Left colon (tissue), 2 donors: ENCODE data around the gene CELF5. TPM values are rescaled to one million over a fixed set of nuclear protein-coding genes. Genes with fewer than 3 reads are reported as not detected.

Experiments
- ATAC-seq: fragments of 200-7000 bp; cut with Tn5 transposase; one replicate; pipeline ENCODE4 v1.9.1; 2020; ENCODE audit warnings: mild to moderate bottlenecking, moderate library complexity
- DNase-seq, 2 donors: peaks; one replicate each; pipeline ENCODE4 v3.0.0-alpha.2; 2020
- intact Hi-C, 2 donors: fragments of 100-400 bp; cut with DNase I in 1 of 2; cut with micrococcal nuclease in 1 of 2; formaldehyde crosslinking; loops; one replicate each; pipeline versions ENCODE4 v1.11.2 to v1.14.0; 2022; cut with DNase I, micrococcal nuclease
- long read RNA-seq: library from polyadenylated mRNA; unstranded; transcript quantifications from one replicate; pipeline ENCODE4 v2.0.0, GENCODE V29; 2021
- total RNA-seq, 2 donors: library from RNA; stranded (reverse); fragmentation: NEBNext Ultra II Directional; extraction: Animal tissue kit (Norgen Biotek cat#: 25700); gene quantifications; one replicate each; pipeline ENCODE4 v1.2.1, GENCODE V29; 2021
- donor health status: DM: no; HTN: no; CAD: no.
- donor health status: DM: yes; HTN: yes; CAD: no.

CELF5 gene
- 1 to 10 TPM in 1 of 2 donors, under 1 TPM in 1; 0.67 to 1.2 TPM for total RNA-seq
- long read RNA-seq = 0 reads

DNA sequence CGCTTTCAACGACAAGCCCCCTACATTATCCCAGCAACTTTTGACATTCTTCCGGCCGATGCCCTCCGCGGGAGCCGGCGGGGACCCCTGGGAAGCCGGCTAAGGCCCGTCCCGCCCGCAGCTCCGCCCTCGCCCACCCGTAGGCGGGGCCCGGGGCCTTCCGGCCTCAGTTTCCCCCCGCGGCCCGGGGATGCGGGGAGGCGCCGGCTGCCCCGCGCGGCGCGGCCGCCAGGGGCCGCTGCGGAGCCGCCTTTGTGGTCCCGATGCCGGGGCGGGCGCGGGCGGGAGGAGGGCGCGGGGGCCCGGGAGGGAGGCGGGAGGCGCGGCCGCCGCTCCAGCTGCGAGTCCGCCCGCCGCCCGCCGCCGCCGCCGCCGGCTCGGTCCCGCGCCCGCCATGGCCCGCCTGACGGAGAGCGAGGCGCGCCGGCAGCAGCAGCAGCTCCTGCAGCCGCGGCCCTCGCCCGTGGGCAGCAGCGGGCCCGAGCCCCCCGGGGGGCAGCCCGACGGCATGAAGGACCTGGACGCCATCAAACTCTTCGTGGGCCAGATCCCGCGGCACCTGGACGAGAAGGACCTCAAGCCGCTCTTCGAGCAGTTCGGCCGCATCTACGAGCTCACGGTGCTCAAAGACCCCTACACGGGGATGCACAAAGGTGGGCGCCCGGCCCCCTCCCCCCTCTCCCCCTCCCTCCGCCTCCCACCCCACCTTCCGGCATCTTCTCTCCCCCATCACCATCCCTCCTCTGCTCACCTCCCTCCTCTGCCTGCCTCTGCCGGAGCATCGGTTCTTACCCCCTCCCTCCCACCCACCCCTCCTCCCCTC lies at the start of gene CELF5:
TSS of gene CELF5 (plus strand) at position 316 of the 823 bp plus-strand sequence. CDS start at position 395, 79 bp downstream.
- peak in 1 of 2 donors; percentile 64 for DNase-seq
- ATAC-seq = peak; percentile 73
- intact Hi-C loops = no loop called here

- ATAC-seq = peak; percentile 65
- intact Hi-C loops = no loop called here
- DNase-seq = peak; percentile 78 to 91
These were observed 48.4 kb upstream of the CELF5 start for GRCh38 chr19:3175781-3176714.

- intact Hi-C loops = no loop called here
- ATAC-seq (peak; percentile 83), DNase-seq (peak in 1 of 2 donors; percentile 85)
These were observed 47.6 kb upstream of the CELF5 start for GRCh38 chr19:3176715-3177501.

GRCh38 chr19:3178377-3178972 lies 46.0 kb upstream of the CELF5 start, which contains the start of gene S1PR4:
Gene S1PR4 (plus strand): TSS chr19:3178769. CDS start chr19:3178793, 24 bp downstream.
- intact Hi-C loops = no loop called here

GRCh38 chr19:3178973-3179738 lies 45.3 kb upstream of the CELF5 start:
- no peak for ATAC-seq
- intact Hi-C loops = no loop called here
- DNase-seq = no peak

More at GRCh38 chr19:3178377-3178972, 46.0 kb upstream of the CELF5 start, which contains the start of gene S1PR4:
- ATAC-seq = no peak
- DNase-seq = no peak

GRCh38 chr19:3179739-3180293 lies 44.6 kb upstream of the CELF5 start:
- no peak for DNase-seq
- intact Hi-C loops = no loop called here
- ATAC-seq = no peak

- DNase-seq (peak in 1 of 2 donors; percentile 18), ATAC-seq (no peak)
- intact Hi-C loops = no loop called here
These were observed 40.5 kb upstream of the CELF5 start for GRCh38 chr19:3183721-3184641.

GRCh38 chr19:3184847-3185460 lies 39.5 kb upstream of the CELF5 start:
- DNase-seq (peak in 1 of 2 donors; percentile 82), ATAC-seq (peak; percentile 21)
- intact Hi-C loops = no loop called here

- DNase-seq (peak; percentile 94 to 95), ATAC-seq (peak; percentile 78)
- intact Hi-C loops = no loop called here
These were observed 38.9 kb upstream of the CELF5 start, which contains the start of gene NCLN for GRCh38 chr19:3185461-3186159. Gene NCLN (plus strand): TSS chr19:3185930. CDS start chr19:3186031, 101 bp downstream.

DNA sequence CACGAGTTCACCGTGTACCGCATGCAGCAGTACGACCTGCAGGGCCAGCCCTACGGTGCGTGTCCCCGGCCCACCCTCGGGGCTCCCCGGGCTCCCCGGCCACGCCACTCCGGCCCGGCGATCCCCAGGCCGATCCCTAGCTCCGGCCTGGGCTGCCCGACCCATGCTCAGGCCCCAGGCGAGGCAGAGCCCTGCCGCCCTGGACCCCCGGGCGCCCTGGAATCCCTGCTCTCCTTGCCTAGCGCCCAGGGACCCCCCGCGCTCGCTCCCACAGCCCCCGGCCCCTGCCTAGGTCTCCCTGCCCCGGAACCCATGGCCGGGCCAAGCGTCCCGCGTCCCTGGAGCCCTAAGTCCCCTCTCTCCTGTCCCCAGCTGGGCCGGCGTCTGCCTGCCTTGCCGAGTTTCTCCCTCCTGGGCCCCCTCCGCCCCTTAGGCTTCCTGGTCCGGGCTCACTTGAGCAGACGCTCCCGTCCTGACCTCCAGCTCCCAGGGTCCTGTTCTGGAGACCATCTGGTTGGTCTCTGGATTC lies 38.2 kb upstream of the CELF5 start:
- peak; percentile 17 for ATAC-seq
- DNase-seq = peak in 1 of 2 donors; percentile 50
- intact Hi-C loops = no loop called here

GRCh38 chr19:3186891-3187661 lies 37.4 kb upstream of the CELF5 start:
- no peak for ATAC-seq
- no peak for DNase-seq
- intact Hi-C loops = no loop called here

DNA sequence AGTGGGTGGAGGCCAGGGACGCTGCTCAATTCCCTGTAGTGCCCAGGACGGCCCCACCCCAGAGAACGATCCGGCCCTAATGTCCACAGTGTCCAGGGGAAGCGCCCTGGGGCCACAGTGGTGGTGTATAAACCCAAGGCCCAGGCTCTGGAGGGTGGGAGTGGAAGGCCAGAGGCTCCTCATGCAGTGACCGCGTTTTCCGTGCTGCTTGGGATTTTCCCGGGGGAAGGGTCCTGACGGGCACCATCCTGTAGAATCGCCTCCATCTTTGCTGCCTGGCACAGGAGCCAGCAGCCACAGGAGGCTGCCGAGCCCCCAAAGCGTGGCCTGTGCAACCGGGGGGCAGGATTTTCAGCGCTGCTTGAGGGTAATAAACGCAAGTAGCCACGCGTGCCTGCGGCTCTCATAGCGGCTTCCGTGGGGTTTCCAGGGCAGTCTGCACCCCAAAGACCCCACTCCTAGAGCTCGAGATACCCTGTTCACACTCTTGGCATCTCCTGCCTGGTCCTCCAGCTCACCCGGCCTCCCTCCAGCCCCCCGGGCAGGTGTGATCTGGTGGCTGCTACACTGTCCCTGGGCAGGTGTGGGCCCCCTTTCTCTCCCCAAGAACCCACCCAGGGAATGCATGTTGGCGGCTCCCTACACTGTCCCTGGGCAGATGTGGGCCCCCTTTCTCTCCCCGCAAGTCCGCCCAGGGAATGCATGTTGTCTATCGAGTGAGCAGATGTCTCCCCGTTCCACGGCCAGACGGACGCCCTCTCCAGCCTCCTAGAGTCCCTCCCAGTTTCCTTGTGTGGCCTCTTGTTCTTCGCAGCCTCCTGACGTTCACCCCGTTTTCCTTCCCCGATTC lies 36.6 kb upstream of the CELF5 start:
- intact Hi-C loops = no loop called here
- DNase-seq (no peak), ATAC-seq (no peak)
